Right hindlimb (tissue), 1 donor: Measurements from ENCODE around the gene ARPC1A.
"Not testable (repeated sequence)": the region's sequence is repeated elsewhere in the genome, so short reads cannot be mapped to it uniquely, and the experiment has no call there.

Source experiments
- DNase-seq: peaks from one replicate; pipeline ENCODE4 v3.0.0-alpha.2; 2018

The ARPC1A gene

GRCh38 chr7:99322659-99323058, 3.0 kb upstream of the ARPC1A start:
- not testable (repeated sequence) for DNase-seq

GRCh38 chr7:99324559-99324958, 1.1 kb upstream of the ARPC1A start:
- no peak for DNase-seq

DNA sequence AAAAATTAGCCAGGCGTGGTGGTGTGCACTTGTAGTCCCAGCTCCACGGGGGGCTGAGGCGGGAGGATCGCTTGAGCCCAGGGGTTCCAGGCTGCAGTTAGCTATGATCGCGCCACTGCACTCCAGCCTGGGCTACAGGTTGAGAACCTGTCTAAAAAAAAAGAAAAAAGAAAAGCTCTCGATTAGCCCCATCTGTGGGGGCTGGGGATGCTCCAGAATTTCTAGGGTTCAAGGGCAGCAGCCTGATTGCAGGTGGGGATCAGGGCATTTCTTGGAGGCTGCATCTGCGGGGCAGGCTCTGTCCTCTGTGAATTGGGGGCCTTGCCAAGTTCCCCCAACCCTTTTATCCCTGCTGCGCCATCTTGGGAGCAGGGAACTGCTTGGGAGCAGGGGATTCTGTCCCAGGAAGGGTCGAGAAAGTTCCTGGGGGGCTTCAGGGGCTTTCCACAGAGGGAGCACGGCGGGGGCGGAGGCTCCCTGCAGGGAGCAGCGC, 651 bp upstream of the ARPC1A start:
- peak; percentile 35 for DNase-seq

DNA sequence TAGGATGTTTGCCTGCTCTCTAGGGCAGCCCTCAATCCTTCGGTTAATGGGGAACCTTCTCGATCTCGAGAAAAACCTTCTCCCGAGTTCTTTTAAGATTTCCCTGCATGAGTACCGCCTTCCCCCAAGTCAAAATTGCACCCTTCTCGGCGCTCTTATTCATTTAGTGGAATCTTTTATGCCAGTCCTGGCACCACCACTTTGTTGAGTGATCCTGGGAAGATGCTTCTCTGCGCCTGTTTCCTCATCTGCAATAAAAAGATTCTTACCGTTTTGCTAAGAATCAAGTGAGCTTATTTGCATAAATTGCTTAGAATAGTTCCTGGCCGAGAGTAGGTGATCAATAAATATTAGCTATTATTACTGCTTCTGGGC, 697 bp downstream of the ARPC1A start:
- DNase-seq: no peak

DNA sequence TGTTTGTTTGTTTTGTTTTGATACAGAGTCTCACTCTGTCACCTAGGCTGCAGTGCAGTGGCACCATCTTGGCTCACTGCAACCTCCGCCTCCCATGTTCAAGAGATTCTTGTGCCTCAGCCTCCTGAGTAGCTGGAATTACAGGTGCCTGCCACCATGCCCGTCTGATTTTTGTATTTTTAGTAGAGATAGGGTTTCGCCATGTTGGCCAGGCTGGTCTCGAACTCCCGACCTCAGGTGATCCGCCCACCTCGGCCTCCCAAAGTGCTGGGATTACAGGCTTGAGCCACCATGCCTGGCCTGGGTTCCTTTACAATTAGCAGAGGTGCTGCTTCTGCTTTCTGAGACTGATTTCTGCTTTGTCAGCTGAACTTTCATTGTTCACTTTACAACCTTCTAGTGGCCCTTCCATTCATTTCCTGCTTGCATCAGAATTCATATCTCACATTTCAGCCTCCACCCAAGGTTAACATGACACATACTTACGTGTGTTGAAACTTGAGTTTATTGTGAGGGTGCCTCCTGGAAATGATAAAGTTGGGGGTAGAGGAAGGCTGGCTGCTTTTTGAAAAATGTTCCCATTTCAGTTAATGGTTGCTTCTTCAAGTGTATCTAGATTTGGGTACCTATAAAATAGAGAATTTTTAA, 4.7 kb downstream of the ARPC1A start:
- DNase-seq: not testable (repeated sequence)

DNA sequence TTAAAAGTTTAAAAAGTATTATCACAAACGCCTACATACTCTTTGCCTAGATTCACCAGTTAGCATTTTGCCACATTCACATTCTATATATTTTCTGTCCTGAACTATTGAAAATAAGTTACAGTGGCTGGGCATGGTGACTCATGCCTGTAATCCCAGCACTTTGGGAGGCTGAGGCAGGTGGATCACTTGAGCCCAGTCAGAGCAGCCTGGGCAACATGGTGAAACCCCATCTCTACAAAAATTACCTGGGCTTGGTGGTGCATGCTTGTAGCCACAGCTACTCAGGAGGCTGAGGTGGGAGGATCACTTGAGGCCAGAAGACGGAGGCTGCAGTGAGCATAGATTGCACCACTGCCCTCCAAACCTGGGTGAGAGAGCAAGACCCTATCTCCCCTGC, 5.3 kb downstream of the ARPC1A start:
- no peak for DNase-seq

DNA sequence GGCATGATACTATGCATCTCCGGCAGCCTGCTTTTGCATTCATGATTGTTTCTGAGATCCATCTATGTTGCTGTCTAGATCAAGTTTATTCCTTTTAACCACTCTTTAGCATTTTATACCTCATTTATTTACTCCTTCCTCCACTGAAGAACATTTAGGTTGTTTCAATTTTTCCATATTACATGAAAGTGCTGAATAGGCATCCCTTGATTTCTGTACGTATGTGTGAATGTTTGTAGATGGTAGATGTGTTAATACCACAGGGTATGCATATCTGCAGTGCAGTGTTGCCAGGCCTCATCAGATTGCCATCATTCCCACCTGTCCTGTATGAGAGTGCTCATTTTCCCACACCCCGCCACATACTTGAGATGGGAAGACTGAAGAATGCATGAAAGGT, 13.9 kb downstream of the ARPC1A start:
- DNase-seq: no peak

- no peak for DNase-seq
Measured at GRCh38 chr7:99340659-99341058, 15.0 kb downstream of the ARPC1A start.

DNA sequence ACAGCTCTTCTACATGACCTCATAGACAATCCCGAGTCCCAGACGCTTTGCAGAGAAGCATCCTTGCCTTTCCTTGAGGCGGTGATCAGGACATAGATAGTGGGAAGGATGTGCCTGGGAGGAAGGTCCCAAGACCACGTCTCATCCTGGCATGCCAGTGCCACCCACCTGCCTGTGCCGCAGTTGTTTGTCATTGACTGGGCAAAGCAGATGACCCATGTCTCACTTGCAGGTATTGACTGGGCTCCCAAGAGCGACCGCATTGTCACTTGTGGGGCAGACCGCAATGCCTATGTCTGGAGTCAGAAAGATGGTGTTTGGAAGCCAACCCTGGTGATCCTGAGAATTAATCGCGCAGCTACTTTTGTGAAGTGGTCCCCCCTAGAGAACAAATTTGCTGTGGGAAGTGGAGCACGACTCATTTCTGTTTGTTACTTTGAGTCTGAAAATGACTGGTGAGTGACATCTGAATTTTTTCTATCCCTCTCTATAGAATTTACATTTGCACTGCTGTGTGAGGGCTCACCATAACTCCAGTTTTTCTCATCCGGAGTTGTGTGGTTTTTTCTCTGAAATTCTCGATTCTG, 18.5 kb downstream of the ARPC1A start:
- DNase-seq: no peak

GRCh38 chr7:99350641-99351040, 24.9 kb downstream of the ARPC1A start:
- not testable (repeated sequence) for DNase-seq

DNA sequence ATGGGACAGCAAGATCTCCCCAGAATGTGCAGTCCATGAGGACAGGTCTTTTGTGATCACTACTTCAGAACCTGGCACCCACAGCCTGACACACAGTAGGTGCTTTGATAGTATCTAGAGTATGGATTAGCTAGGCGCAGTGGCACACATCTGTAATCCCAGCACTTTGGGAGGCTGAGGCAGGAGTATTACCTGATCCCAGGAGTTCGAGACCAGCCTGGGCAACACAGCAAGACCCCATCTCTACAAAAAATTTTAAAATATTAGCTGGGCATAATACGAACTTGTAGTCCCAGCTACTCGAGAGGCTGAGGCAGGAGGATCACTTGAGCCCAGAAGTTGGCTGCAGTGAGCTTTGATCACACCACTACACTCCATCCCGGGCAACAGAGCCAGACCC, 26.5 kb downstream of the ARPC1A start:
- no peak for DNase-seq

- DNase-seq: no peak
Measured at GRCh38 chr7:99355098-99355497, 29.4 kb downstream of the ARPC1A start.

DNA sequence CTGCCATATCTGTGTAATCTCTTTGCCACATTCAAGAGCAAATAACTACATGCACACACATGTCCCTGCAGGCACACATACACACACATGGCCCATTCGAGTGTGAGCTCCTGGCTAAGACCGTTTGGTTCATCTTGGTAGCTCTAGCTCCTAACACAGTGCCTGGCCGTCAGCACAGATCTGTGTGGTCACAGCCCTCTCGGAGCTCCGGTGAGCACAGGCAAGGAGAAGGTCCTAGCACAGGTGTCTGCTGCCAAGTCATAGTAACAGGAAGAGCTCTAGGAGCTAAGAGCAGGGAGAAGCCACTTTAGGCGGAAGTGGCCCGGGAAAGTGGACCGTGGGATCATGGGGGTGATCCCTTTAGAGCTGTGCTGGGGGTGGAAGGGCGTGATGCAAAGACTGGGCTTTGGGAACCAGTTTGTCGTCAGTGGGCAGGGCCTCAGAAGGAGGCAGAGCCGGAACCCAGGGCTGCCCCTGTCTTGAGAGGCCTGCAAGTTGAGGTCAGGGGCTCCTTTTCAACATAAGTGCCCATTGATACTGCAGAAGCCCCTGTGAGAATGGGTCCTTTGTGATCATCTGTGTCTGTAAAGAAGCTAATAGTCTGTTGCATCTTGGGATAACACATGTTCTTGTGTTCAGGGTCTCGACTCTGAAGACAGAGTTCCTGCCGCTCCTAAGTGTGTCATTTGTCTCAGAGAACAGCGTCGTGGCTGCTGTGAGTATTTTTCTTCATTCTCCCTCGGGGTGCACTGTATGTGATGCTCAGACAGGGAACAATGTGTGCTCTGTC, 32.2 kb downstream of the ARPC1A start:
- no peak for DNase-seq

GRCh38 chr7:99358521-99358920, 32.8 kb downstream of the ARPC1A start:
- DNase-seq: not testable (repeated sequence)

- no peak for DNase-seq
Measured at GRCh38 chr7:99359465-99360154, 33.9 kb downstream of the ARPC1A start.

GRCh38 chr7:99362801-99363200, 37.1 kb downstream of the ARPC1A start:
- DNase-seq: no peak

GRCh38 chr7:99363286-99363685, 37.6 kb downstream of the ARPC1A start:
- no peak for DNase-seq

DNA sequence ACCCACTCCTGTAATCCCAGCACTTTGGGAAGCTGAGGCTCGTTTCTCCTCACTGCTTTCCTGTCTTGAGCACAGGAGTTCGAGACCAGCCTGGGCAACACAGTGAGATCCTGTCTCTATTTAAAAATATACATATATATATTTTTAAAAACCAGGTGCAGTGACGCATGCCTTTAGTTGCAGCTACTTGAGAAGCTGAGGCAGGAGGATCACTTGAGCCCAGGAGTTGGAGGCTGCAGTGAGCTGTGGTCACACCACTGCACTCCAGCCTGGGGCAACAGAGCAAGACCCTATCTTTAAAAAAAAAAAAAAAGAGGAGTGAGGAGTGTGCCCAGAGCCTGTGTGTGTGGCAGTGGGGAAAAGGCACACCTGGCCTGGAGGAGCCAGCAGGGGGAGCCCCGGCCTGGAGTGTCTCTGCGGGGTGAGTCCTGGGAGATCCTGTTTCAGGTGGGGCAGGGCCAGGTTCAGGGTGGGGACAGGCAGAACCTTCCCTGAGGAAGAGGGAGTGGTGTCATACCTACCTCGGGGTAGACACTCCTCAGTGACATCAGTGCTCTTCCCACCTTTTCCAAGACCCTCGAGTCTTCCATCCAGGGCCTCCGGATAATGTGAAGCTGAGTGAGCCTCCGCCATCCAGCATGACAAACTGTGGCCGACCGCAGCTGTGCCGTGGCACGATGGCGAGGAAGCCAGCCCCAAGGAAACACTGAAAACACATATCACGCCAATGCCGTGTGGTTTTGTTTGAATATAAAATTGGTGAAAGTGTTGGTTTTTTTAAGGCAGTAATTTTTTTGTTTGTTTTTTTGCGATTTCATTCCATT, 39.8 kb downstream of the ARPC1A start:
- no peak for DNase-seq

DNA sequence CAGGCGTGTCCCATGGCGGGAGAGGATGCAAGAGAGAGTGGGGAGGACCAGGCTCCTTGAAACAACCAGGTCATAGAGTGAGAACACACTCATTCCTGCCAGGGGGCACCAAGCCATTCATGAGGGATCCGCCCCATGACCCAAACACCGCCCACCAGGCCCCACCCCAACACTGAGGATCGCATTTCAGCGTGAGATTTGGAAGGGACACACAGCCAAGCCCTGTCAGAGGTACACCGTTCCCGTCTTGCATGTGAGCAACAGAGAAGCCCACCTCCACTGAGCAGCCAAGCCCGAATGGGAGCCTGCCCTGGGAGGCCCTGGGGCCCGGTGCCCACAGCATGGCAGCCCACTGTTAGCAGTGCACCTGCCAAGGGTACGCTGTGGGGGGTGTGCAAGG, 40.9 kb downstream of the ARPC1A start:
- no peak for DNase-seq

GRCh38 chr7:99368750-99369389, 43.2 kb downstream of the ARPC1A start:
- DNase-seq: no peak

DNA sequence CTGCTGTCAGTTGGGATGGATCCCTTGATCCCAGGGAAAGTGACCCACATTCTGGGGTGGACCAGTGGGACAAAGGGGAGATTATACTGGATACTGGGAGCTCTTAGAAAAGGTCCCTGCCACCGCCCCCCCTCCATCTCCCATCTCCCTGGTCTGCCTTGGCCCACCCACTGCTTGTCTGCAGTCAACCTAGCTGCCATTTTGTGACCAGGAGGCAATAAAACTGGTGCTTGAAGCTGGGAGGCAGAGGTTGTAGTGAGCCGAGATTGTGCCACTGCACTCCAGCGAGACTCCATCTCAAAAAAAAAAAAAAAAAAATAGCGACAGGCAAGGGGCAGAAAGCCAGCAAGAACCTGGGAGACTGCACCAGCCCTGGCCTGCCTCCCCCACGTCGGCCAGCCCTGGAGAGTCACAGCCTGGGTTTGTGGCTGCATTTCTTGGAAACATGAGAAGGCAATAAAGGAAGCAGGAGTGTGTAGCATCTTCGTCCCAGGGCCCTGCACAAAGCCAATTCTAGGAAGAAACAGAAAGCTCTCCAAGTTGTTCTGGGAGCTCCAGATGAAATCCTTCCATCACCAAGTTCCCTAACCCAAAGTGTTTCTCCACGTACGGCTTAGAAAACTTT, 44.2 kb downstream of the ARPC1A start:
- DNase-seq: peak; percentile 73
